ENCODE measurements around the gene GSDME. TPM values are rescaled to one million over a fixed set of nuclear protein-coding genes. Genes with fewer than 3 reads are reported as not detected.

Gene GSDME
- total RNA-seq, 1 experiment from 2014 or later: 5.5 TPM

DNA sequence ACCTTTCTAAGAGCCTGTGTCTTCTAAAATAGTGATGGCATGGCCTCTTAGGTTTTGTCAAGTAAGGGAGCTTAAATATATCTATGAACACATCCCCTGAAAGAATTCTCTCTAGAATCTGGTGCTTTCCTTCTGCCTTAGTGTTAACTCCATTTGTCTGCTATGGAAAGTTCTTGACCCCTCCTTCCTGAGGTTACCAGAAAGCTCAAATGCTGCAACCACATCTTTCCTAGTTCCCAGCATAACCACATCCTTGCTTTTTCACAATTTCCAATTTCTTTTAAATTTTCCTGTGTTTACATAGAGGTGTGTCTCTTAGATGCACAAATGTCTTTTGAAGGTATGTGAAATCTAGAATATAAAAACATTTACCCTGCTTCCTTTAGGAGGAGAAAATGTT, 16.4 kb upstream of the GSDME start:
- Histone ChIP-seq H3K9me3 (ENCODE audit: control insufficient read depth, low read depth, low read length) (no peaks in the 10 kb centered on the region), H3K4me1 (ENCODE audit: insufficient read depth, low read length) (peaks cover 3% of the 10 kb centered on the region; the same call in 1 of the 2 replicates), H2AK5ac (ENCODE audit: insufficient read length, low read length) (no peak overlapping the region), H3T11ph (ENCODE audit: low read length) (no peak overlapping the region), H2BK5ac (ENCODE audit: insufficient read length, low read length) (no peak overlapping the region), H3K23ac (ENCODE audit: insufficient read length, low read depth, low read length) (no peak overlapping the region), H3K27me3 (ENCODE audit: insufficient read depth, low read length) (no peaks in the 10 kb centered on the region), H2BK20ac (ENCODE audit: low read depth, low read length, poor library complexity, severe bottlenecking) (no peak overlapping the region), H3K56ac (ENCODE audit: insufficient read length, low read depth, low read length) (no peak overlapping the region), H4K8ac (replicated peaks; ENCODE audit: insufficient read length, low read depth, low read length) (no peak overlapping the region), H2AFZ (ENCODE audit: low read length) (no peak overlapping the region), H3K9ac (ENCODE audit: extremely low read depth, insufficient read length, low read length) (no peak overlapping the region), H4K20me1 (ENCODE audit: control insufficient read depth, insufficient read depth, insufficient read length) (no peaks in the 10 kb centered on the region), H3K18ac (ENCODE audit: insufficient read length, low read depth, low read length) (no peak overlapping the region), H3K4ac (ENCODE audit: low read depth, low read length) (no peak overlapping the region), H3K27ac (ENCODE audit: insufficient read length, low read depth, low read length) (no peak overlapping the region), H4K91ac (ENCODE audit: insufficient read length, low read depth, low read length) (no peak overlapping the region), H2BK12ac (ENCODE audit: insufficient read length, low read depth, low read length) (no peak overlapping the region), H4K5ac (ENCODE audit: insufficient read length, low read depth, low read length) (no peak overlapping the region), H3K23me2 (ENCODE audit: insufficient read length, low read depth, low read length, poor library complexity, severe bottlenecking) (no peaks in the 10 kb centered on the region), H2BK15ac (ENCODE audit: low read depth, low read length) (no peak overlapping the region), H3K79me2 (ENCODE audit: insufficient read depth, low read length) (no peaks in the 10 kb centered on the region), H3K4me2 (ENCODE audit: insufficient read depth, insufficient read length, low read length) (no peak overlapping the region), H3K14ac (ENCODE audit: insufficient read depth, low read length) (no peak overlapping the region), H2BK120ac (ENCODE audit: low read depth, low read length, poor library complexity, severe bottlenecking) (no peak overlapping the region), H3K79me1 (ENCODE audit: insufficient read depth, low read depth, low read length, poor library complexity, severe bottlenecking) (no peaks in the 10 kb centered on the region)
- TF ChIP-seq, protein P1, sequence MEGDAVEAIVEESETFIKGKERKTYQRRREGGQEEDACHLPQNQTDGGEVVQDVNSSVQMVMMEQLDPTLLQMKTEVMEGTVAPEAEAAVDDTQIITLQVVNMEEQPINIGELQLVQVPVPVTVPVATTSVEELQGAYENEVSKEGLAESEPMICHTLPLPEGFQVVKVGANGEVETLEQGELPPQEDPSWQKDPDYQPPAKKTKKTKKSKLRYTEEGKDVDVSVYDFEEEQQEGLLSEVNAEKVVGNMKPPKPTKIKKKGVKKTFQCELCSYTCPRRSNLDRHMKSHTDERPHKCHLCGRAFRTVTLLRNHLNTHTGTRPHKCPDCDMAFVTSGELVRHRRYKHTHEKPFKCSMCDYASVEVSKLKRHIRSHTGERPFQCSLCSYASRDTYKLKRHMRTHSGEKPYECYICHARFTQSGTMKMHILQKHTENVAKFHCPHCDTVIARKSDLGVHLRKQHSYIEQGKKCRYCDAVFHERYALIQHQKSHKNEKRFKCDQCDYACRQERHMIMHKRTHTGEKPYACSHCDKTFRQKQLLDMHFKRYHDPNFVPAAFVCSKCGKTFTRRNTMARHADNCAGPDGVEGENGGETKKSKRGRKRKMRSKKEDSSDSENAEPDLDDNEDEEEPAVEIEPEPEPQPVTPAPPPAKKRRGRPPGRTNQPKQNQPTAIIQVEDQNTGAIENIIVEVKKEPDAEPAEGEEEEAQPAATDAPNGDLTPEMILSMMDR (conservative IDR thresholded peaks at IDR 0.05): no peak
- DNase-seq: no peak
- Mint-ChIP-seq H3K4me1 (peaks cover 4 to 10% of the 10 kb centered on the region in 2 experiments; a peak in 3 of 4 replicates), H3K27me3 (ENCODE audit: low read depth) (no peaks in the 10 kb centered on the region), H3K9me3 (no peaks in the 10 kb centered on the region; a peak in 1 of 5 replicates), H3K36me3 (ENCODE audit: insufficient read depth in 1 of 3, low read depth in 3 of 3) (no peaks in the 10 kb centered on the region), H3K4me3 (no peak overlapping the region), H3K27ac (no peak overlapping the region)

All from H9 (cell line).